GM21723 (cell line): ENCODE measurements around the gene PHACTR1.
"Not testable (repeated sequence)": the region's sequence is repeated elsewhere in the genome, so short reads cannot be mapped to it uniquely, and the experiment has no call there.

Source experiments
- ATAC-seq: cut with Tn5 transposase; IDR thresholded peaks from one replicate; pipeline ENCODE4 v1.9.1; 2021; ENCODE audit warnings: mild to moderate bottlenecking, moderate library complexity; ENCODE audit not compliant: unreplicated experiment

Gene PHACTR1

DNA sequence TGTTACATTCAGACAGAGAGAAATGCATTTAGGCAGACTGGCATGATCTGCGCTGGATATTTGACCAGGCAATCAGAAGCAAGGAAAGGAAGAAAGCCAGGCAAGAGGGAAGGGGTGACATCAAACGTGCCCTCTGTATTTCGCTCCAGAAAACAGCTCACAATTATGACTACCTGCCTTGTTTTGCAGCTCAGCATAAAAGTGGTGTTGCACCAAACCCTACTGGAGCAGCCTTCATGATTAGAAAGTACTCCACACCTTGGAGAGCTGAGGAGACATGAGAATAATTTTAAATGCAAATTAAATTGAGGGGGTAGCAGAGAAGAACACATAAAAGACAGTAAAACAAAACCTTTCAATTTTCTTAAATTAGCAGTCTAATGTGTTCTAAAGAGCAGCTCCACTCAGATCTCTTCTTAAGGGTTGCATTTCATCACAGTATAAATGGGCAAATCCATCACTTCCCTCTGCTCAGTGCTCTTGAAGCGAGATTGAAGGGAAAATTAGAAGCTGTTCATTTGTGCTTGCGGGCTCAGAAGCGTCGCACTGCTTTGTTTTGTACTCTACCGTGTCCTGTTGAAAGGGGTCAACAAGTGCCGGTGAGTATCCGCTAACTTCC lies at the start of gene PHACTR1:
Gene PHACTR1 (plus strand): TSS at position 470 of the 619 bp plus-strand sequence.
- no peak for ATAC-seq

DNA sequence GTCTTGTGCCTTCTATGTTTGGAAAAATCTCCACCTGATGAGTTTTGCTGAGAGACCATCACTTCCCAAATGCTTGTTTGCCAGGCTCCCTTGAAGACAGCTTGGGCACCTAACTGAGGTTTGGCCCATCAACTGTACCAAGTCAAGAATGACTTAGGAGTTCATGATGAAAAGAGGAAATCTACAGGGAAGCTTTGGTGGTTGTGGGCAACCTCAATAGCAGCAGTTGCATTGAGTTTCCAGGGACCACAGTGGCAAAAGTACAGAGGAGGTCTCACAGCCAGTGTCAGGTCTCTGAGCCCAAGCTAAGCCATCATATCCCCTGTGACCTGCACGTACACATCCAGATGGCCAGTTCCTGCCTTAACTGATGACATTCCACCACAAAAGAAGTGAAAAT lies 49.7 kb upstream of the PHACTR1 start:
- ATAC-seq, result no peak

DNA sequence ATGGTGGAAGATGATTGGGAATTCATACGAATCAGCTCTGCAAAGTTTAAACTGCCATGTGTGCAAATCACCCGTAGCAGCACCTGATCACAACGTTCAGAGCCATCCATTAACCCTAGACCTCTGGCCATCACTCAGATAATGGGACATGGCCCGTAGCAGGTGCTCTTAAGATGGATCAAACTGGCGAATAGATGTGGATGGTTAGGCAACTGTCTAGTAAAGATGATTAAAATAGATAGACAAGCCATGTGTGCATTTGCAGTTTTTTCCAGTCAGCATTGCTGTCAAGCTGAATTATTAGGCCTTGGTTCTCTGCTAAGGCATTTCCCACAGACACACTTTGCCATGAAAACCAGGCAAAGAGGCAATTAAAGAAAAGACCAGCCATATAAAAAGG lies 40.6 kb upstream of the PHACTR1 start:
- ATAC-seq, result no peak

GRCh38 chr6:12679341-12679740 lies 37.2 kb upstream of the PHACTR1 start:
- ATAC-seq, result no peak

GRCh38 chr6:12693122-12693521 lies 23.4 kb upstream of the PHACTR1 start:
- ATAC-seq, result no peak

DNA sequence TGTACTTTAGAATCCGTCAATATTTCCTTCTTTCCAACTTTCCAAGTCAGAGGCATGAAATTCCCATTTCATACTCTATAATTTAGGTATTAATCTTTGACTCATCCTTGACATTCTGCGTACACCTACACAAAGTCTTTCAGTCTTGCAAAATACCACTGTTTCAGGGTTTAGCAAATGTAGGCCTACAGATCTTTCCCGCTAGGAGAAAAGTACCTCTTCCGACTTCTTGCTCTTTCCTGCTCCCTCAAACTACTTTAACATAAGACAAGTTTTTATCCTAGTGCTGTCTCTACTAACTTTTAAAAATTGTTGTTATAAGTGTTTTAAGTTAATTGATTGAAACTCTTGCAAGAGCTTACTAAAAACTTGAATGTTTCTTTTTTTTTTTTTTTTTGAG lies 18.3 kb upstream of the PHACTR1 start:
- ATAC-seq, result no peak

DNA sequence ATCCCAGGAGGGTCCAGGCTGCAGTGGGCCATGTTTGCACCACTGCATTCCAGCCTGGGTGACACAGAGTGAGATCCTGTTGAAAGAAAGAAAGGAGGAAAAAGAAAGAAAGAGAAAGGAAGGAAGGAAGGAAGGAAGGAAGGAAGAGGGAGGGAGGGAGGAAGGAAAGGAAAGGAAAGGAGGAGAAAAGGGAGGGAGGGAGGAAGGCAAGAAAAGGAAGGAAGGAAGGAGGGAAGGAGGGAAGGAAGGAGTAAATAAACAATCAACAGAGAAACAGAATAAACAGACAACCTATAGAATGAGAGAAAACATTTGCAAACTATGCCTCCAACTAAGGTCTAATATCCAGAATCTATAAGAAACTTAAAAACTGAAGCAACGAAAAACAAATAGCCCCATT lies 11.6 kb upstream of the PHACTR1 start:
- no peak for ATAC-seq

DNA sequence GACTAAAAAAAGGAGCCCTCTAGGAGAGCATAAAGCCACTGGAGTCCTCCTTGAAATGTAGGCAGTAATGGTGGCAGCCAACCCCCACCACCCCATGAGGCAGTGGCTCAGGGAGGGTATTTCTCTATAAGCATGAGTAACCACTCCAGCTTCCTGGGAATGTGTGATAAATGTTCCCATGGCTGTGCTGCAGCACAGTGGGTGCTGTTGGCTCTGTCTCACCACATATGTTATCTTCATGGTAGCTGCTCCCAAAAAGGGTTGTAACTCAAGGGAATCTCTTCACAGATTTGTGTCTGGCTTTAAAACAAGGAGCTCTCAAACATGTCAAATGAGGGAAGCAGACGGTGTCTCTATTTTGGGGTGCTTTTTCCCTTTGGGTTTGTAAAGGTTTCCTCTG lies 7.5 kb upstream of the PHACTR1 start:
- no peak for ATAC-seq

GRCh38 chr6:12709556-12710232 lies 6.9 kb upstream of the PHACTR1 start:
- no peak for ATAC-seq

GRCh38 chr6:12710921-12711320 lies 5.6 kb upstream of the PHACTR1 start:
- no peak for ATAC-seq

DNA sequence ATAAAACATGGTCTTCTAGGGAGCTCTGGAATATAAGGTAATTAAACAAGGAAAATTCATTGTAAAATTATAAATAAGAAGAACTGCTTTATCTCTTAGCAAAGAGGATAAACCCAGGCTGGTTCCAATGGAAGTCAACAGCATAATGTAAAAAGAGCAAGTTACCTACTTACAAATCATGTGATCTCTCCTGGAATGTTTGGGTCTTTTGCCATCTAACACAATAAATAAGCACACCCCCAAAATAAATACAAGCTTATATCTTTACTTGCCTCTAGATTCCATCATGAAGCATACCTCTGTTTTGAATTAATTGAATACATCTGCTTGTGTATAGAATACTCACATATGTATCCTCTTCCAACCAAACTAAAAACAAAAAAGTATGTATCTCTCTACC lies 2.5 kb upstream of the PHACTR1 start:
- ATAC-seq, result no peak

DNA sequence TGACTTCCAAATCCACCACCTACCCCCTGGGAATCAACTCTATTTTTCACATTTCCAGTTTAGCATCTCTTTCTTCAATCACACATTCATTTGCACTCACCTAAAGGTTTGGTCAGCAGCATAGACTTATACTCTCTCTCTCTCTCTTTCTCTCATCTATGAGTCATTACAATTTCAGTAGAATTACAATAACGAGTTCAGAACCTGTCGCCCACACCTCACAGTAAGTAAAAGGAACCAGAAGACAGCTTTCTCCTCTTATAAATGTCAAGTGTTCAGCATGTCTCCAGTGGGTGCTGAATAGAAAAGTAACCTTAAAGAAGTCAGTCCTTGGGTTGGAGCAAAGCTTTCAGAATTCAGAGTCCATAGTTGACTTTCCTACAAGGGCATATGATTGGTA lies 1.1 kb upstream of the PHACTR1 start:
- no peak for ATAC-seq

GRCh38 chr6:12717356-12717755 lies 789 bp downstream of the PHACTR1 start:
- ATAC-seq, result no peak

DNA sequence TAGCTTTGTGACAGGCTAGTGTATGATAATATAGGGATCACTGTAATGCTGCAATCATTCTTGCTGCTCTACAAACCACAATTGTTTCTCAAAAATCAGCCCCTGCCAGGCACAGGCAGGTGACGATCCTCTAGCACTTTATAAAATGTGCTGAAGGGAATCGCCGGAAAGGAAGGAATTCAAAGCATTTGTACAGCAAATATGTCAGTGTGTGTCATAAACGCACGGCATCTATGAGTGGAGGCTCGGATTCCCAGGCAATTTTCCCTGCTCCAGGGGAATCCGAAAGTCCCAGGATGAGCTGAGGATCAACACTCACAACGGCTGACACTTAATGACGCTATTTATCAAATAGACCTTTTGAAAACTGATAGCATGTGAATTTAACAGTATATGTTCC lies 1.4 kb downstream of the PHACTR1 start:
- ATAC-seq, result no peak

- ATAC-seq, result no peak
These were observed 2.5 kb downstream of the PHACTR1 start for GRCh38 chr6:12719017-12719416.

- ATAC-seq, result no peak
These were observed 3.7 kb downstream of the PHACTR1 start for GRCh38 chr6:12720310-12720709.

GRCh38 chr6:12725263-12725662 lies 8.7 kb downstream of the PHACTR1 start:
- no peak for ATAC-seq

DNA sequence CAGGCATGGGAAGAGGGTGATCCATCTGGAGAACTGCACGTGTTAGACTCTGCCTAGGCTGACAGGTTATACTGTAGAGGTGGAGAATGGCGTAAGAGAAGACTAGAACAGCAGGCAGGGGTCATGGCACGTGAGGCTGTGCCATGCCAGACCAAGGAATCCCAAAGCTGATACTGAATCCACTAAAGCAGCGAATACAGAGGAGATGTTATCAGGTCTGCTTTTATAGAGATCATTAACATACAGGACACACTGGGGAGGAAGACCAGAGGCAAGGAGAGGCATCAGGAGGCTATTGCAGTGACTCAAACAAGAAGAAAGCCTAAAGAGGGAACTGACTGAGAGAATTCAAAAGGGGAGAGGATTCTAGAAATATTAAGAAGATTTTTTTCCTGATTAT lies 12.9 kb downstream of the PHACTR1 start:
- ATAC-seq, result no peak

- ATAC-seq, result not testable (repeated sequence)
These were observed 14.2 kb downstream of the PHACTR1 start for GRCh38 chr6:12730809-12731208.

GRCh38 chr6:12733876-12734275 lies 17.3 kb downstream of the PHACTR1 start:
- no peak for ATAC-seq

DNA sequence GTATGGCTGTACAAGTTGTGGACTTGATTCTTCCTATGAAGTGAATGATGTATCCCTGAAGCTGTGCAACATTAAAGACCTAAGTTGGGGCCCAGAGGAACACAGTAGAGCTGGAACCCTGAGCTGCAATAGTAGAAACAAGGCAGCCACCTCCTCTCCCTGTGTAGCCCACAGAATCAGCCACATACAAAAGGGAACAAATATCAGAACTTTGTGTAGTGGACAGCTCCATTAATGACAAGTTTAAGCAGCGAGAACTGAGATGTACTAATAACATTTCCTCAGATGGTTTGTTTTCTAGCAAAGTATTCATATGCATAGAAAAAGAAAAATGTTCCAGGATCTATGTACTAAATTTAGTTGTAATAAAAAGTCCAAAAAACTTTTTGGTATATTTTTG lies 19.2 kb downstream of the PHACTR1 start:
- ATAC-seq, result no peak

- ATAC-seq, result no peak
These were observed 31.8 kb downstream of the PHACTR1 start for GRCh38 chr6:12748411-12748810.
